ENCODE results near the gene ARMC7.

Gene ARMC7

GRCh38 chr17:75078284-75079022 is 31.3 kb upstream of the ARMC7 start:
- no peak for DNase-seq (ENCODE audit: low read depth in 2 of 2)

- DNase-seq (ENCODE audit: low read depth in 2 of 2) = no peak
Measured at GRCh38 chr17:75079023-75079373, 30.8 kb upstream of the ARMC7 start.

GRCh38 chr17:75081611-75082540 is 27.9 kb upstream of the ARMC7 start:
- DNase-seq (ENCODE audit: low read depth in 2 of 2) = no peak

- no peak for DNase-seq (ENCODE audit: low read depth in 2 of 2)
Measured at GRCh38 chr17:75082683-75083082, 27.1 kb upstream of the ARMC7 start.

- no peak for DNase-seq (ENCODE audit: low read depth in 2 of 2)
Measured at GRCh38 chr17:75084039-75084660, 25.6 kb upstream of the ARMC7 start.

GRCh38 chr17:75086496-75087181 is 23.1 kb upstream of the ARMC7 start:
- no peak for DNase-seq (ENCODE audit: low read depth in 2 of 2)

GRCh38 chr17:75087182-75087557 is 22.6 kb upstream of the ARMC7 start:
- no peak for DNase-seq (ENCODE audit: low read depth in 2 of 2)

- no peak for DNase-seq (ENCODE audit: low read depth in 2 of 2)
Measured at GRCh38 chr17:75087558-75088453, 22.0 kb upstream of the ARMC7 start, which contains the start of gene SLC16A5. Gene SLC16A5 (plus strand): TSS chr17:75087954. CDS start chr17:75093637, 5,683 bp downstream.

GRCh38 chr17:75088465-75089417 is 21.0 kb upstream of the ARMC7 start:
- no peak for DNase-seq (ENCODE audit: low read depth in 2 of 2)

GRCh38 chr17:75090871-75091854 is 18.6 kb upstream of the ARMC7 start:
- no peak for DNase-seq (ENCODE audit: low read depth in 2 of 2)

GRCh38 chr17:75091855-75092327 is 17.9 kb upstream of the ARMC7 start:
- DNase-seq (ENCODE audit: low read depth in 2 of 2) = no peak

GRCh38 chr17:75093548-75094158 is 16.1 kb upstream of the ARMC7 start:
- DNase-seq (ENCODE audit: low read depth in 2 of 2) = no peak

- no peak for DNase-seq (ENCODE audit: low read depth in 2 of 2)
Measured at GRCh38 chr17:75094871-75095399, 14.8 kb upstream of the ARMC7 start.

GRCh38 chr17:75096082-75096625 is 13.6 kb upstream of the ARMC7 start:
- no peak for DNase-seq (ENCODE audit: low read depth in 2 of 2)

- no peak for DNase-seq (ENCODE audit: low read depth in 2 of 2)
Measured at GRCh38 chr17:75097865-75098264, 11.9 kb upstream of the ARMC7 start.

GRCh38 chr17:75098861-75099260 is 10.9 kb upstream of the ARMC7 start:
- DNase-seq (ENCODE audit: low read depth in 2 of 2) = no peak

- DNase-seq (ENCODE audit: low read depth in 2 of 2) = no peak
Measured at GRCh38 chr17:75099881-75100595, 9.7 kb upstream of the ARMC7 start.

Measured in stimulated activated CD8-positive, alpha-beta memory T cell treated with anti-CD3 and anti-CD28 coated beads, Interleukin-7, amount 100 ng/mL, for 1 hour (primary cell).